Ovary (tissue), 9 donors: ENCODE results near the gene RNF17. TPM values are rescaled to one million over a fixed set of nuclear protein-coding genes. Genes with fewer than 3 reads are reported as not detected.

Source experiments
- DNase-seq, 5 donors: peaks; one replicate each; pipeline ENCODE4 v3.0.0-alpha.2; 2019 to 2020
- H3K27ac ChIP-seq, 2 donors: fragments of 200-600 bp; one replicate each; pipeline versions ENCODE4 v1.5.1 to v1.8.0; 2019 to 2022
- H3K27me3 ChIP-seq: fragments of 200-600 bp; one replicate; pipeline ENCODE4 v1.8.0; 2022
- H3K36me3 ChIP-seq: fragments of 200-600 bp; sonication (generic); one replicate; pipeline ENCODE4 v1.5.1; 2019
- H3K4me1 ChIP-seq: one replicate; pipeline ENCODE4 v1.8.1; 2013; ENCODE audit warnings: mild to moderate bottlenecking, moderate library complexity; ENCODE audit not compliant: insufficient read depth
- H3K4me3 ChIP-seq: fragments of 200-600 bp; sonication (generic); one replicate; pipeline ENCODE4 v1.5.1; 2017
- H3K9me3 ChIP-seq, 2 donors: fragments of 200-600 bp in 1 of 2; sonication (generic) in 1 of 2; one replicate each; pipeline versions ENCODE4 v1.5.1 to v1.8.1; 2013 to 2019; ENCODE audit warnings: mild to moderate bottlenecking in 1 of 2, moderate library complexity in 1 of 2
- EP300 ChIP-seq: sonication (generic); formaldehyde crosslinking; IDR thresholded peaks from one replicate; pipeline ENCODE4 v1.6.1; 2017; ENCODE audit warnings: antibody characterized with exemption
- POLR2A ChIP-seq: fragments of 450-650 bp; IDR thresholded peaks from one replicate; pipeline ENCODE4 v1.6.1; 2017; ENCODE audit warnings: antibody characterized with exemption, mild to moderate bottlenecking, moderate library complexity
- WGBS, 3 donors: extraction: QIAGEN DNeasy Blood & Tissue Kit in 1 of 3; methylation state at CpG; one replicate each; pipeline versions ENCODE4 v1.1.5 to v1.1.7; 2013 to 2017; 5-methylcytosine and 5-hydroxymethylcytosine counted together
- intact Hi-C, 4 donors: fragments of 100-400 bp; cut with DNase I; formaldehyde crosslinking; loops; one replicate each; pipeline versions ENCODE4 v1.11.0 to v1.15.1; 2022 to 2023
- polyA plus RNA-seq, 2 donors: library from polyadenylated mRNA; stranded (reverse); fragments of 200-250 nt in 1 of 2; fragments of 350-450 nt in 1 of 2; fragmentation: Illumina TruSeq in 1 of 2; extraction: RNeasy Lipid Tissue Mini Kit (QIAGEN cat#74804) in 1 of 2; gene quantifications; one replicate each; pipeline ENCODE4 v1.2.3, GENCODE V29; 2013 to 2014
- total RNA-seq, 7 donors: library from RNA; depleted of rRNA in 2 of 7; stranded (reverse); fragments of >200 nt in 2 of 7; fragmentation: NEBNext Ultra II Directional in 3 of 7; extraction: Animal tissue kit (Norgen Biotek cat#: 25700) in 3 of 7; gene quantifications; one replicate each; pipeline versions ENCODE4 v1.1.0 to v1.2.4, GENCODE V29; 2016 to 2023
- TF ChIP-seq, protein P1 (sequence below), 3 donors: fragments of 450-650 bp in 2 of 3; fragments of 200-600 bp in 1 of 3; IDR thresholded peaks; one replicate each; pipeline versions ENCODE4 v1.5.1 to v1.8.0; 2016 to 2022; ENCODE audit warnings: antibody characterized with exemption in 3 of 3, mild to moderate bottlenecking in 1 of 3
- donor health status: DM: no; HTN: no; CAD: no; lungs with moderate emphysema.
- donor health status: DM: no; HTN: no; CAD: no.
- donor health status: Bipolar disorder and iron deficiency.
- donor health status: DM: yes; HTN: yes; CAD: no.
- donor health status: DM: no; HTN: no; CAD: no.
- donor health status: DM: yes; HTN: yes; CAD: no.

The RNF17 gene
- total and polyA plus RNA-seq, 9 donors = 0.28 to 0.71 TPM; not detected in 7

GRCh38 chr13:24887759-24888158 is 123.8 kb downstream of the RNF17 start:
- no peaks in the 10 kb centered on the region for H3K4me1 ChIP-seq
- intact Hi-C loops = loop anchor here in 1 of 4 donors (5.0 kb wide), 1 partner anchor 1575 kb away; no protein-coding TSS in a partner anchor
- no peak overlapping the region for H3K27ac ChIP-seq
- H3K27me3 ChIP-seq = no peaks in the 10 kb centered on the region
- no peak for DNase-seq
- no peaks in the 10 kb centered on the region for H3K36me3 ChIP-seq
- no peaks in the 10 kb centered on the region for H3K9me3 ChIP-seq
- H3K4me3 ChIP-seq = no peak overlapping the region
- WGBS, 3 donors = 94 to 98% (median 96%) methylated on average over 6 of the region's 6 CpGs
- TF ChIP-seq, protein P1, sequence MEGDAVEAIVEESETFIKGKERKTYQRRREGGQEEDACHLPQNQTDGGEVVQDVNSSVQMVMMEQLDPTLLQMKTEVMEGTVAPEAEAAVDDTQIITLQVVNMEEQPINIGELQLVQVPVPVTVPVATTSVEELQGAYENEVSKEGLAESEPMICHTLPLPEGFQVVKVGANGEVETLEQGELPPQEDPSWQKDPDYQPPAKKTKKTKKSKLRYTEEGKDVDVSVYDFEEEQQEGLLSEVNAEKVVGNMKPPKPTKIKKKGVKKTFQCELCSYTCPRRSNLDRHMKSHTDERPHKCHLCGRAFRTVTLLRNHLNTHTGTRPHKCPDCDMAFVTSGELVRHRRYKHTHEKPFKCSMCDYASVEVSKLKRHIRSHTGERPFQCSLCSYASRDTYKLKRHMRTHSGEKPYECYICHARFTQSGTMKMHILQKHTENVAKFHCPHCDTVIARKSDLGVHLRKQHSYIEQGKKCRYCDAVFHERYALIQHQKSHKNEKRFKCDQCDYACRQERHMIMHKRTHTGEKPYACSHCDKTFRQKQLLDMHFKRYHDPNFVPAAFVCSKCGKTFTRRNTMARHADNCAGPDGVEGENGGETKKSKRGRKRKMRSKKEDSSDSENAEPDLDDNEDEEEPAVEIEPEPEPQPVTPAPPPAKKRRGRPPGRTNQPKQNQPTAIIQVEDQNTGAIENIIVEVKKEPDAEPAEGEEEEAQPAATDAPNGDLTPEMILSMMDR (IDR thresholded peaks at IDR 0.05) = no peak
- TF ChIP-seq POLR2A (no peak), EP300 (no peak)

DNA sequence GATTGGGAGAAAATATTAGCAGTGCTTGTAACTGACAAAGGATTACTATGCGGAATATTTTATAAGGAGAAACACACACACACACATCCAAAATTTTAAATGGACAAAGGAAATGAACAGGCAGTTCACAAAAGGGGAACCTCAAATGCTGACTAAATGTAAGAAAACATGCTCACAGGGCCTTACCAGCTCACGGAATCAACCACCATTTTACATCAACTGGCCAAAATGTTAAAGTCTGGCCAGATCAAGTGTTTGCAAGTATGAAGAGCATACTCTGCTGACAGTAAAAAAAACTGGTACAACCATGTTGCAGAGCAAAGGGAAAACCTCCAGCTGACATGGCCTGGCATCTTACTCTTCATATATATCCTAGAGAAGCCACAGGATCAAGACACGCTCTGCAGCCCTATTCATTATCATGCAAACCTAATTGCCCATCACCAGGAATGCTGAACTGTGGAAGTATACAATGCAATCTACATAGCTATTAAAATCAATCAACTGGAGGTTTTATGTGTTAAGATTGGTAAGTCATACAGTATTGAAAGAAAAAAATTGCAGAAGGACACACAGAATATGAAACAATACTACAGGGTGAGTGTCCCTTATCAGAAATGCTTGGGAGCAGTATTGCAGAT is 124.4 kb downstream of the RNF17 start:
- no peak for DNase-seq
- intact Hi-C loops = loop anchor here in 1 of 4 donors (5.0 kb wide), 1 partner anchor 1576 kb away; no protein-coding TSS in a partner anchor
- Histone ChIP-seq H3K4me1 (no peaks in the 10 kb centered on the region), H3K27ac (no peak overlapping the region), H3K36me3 (no peaks in the 10 kb centered on the region), H3K27me3 (no peaks in the 10 kb centered on the region), H3K4me3 (no peak overlapping the region), H3K9me3 (no peaks in the 10 kb centered on the region)
- WGBS, 3 donors = 96% methylated on average over 3 of the region's 3 CpGs
- TF ChIP-seq, protein P1 (IDR thresholded peaks at IDR 0.05) = no peak
- TF ChIP-seq POLR2A = no peak

GRCh38 chr13:24890256-24890655 is 126.3 kb downstream of the RNF17 start:
- intact Hi-C loops = no loop called here
- no peak for DNase-seq
- H3K36me3 ChIP-seq = no peaks in the 10 kb centered on the region

GRCh38 chr13:24891476-24892108 is 127.6 kb downstream of the RNF17 start:
- Histone ChIP-seq H3K27me3 (no peaks in the 10 kb centered on the region), H3K4me3 (no peak overlapping the region), H3K4me1 (no peaks in the 10 kb centered on the region), H3K36me3 (no peaks in the 10 kb centered on the region), H3K27ac (no peak overlapping the region), H3K9me3 (no peaks in the 10 kb centered on the region)
- no peak for DNase-seq
- TF ChIP-seq, protein P1 (IDR thresholded peaks at IDR 0.05) = no peak
- no peak for TF ChIP-seq EP300
- no peak for TF ChIP-seq POLR2A
- 90 to 98% (median 97%) methylated on average over 18 of the region's 18 CpGs for WGBS, 3 donors
- intact Hi-C loops = no loop called here

More at GRCh38 chr13:24890256-24890655, 126.3 kb downstream of the RNF17 start:
- Histone ChIP-seq H3K4me3 (no peak overlapping the region), H3K27me3 (no peaks in the 10 kb centered on the region), H3K27ac (no peak overlapping the region), H3K9me3 (no peaks in the 10 kb centered on the region), H3K4me1 (no peaks in the 10 kb centered on the region)
- TF ChIP-seq EP300 = no peak
- TF ChIP-seq, protein P1 (IDR thresholded peaks at IDR 0.05) = no peak
- TF ChIP-seq POLR2A = no peak
- WGBS, 3 donors = 96 to 99% (median 97%) methylated on average over 7 of the region's 7 CpGs
